ENCODE measurements around the gene TRAF3.
"Not testable (repeated sequence)": the region's sequence is repeated elsewhere in the genome, so short reads cannot be mapped to it uniquely, and the experiment has no call there.

TRAF3 gene

DNA sequence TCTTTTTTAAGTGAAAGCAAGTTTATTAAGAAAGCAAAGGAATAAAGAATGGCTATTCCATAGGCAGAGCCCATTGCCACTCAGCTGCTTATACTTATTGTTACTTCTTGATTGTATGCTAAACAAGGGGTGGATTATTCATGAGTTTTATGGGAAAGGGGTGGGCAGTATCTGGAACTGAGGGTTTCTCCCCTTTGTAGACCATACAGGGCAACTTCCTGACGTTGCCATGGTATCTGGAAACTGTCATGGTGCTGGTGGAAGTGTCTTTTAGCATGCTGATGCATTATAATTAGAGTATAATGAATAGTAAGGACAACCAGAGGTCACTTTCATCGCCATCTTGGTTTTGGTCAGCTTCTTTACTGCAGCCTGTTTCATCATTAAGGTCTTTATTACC, 78.9 kb downstream of the TRAF3 start:
- Histone ChIP-seq H3K4me3 (ENCODE audit: severe bottlenecking) (no peak overlapping the region), H3K4me1 (ENCODE audit: insufficient read depth, poor library complexity, severe bottlenecking) (no peaks in the 10 kb centered on the region), H3K27me3 (ENCODE audit: insufficient read depth, poor library complexity, severe bottlenecking) (no peaks in the 10 kb centered on the region), H3K36me3 (ENCODE audit: low read depth) (no peaks in the 10 kb centered on the region), H3K9me3 (ENCODE audit: severe bottlenecking) (no peaks in the 10 kb centered on the region), H3K27ac (ENCODE audit: poor library complexity, severe bottlenecking) (no peak overlapping the region)
- DNase-seq (ENCODE audit: low spot score) (no peak), ATAC-seq (ENCODE audit: low read depth) (no peak)
- TF ChIP-seq, protein P1, sequence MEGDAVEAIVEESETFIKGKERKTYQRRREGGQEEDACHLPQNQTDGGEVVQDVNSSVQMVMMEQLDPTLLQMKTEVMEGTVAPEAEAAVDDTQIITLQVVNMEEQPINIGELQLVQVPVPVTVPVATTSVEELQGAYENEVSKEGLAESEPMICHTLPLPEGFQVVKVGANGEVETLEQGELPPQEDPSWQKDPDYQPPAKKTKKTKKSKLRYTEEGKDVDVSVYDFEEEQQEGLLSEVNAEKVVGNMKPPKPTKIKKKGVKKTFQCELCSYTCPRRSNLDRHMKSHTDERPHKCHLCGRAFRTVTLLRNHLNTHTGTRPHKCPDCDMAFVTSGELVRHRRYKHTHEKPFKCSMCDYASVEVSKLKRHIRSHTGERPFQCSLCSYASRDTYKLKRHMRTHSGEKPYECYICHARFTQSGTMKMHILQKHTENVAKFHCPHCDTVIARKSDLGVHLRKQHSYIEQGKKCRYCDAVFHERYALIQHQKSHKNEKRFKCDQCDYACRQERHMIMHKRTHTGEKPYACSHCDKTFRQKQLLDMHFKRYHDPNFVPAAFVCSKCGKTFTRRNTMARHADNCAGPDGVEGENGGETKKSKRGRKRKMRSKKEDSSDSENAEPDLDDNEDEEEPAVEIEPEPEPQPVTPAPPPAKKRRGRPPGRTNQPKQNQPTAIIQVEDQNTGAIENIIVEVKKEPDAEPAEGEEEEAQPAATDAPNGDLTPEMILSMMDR (IDR thresholded peaks at IDR 0.05; ENCODE audit: poor library complexity, severe bottlenecking) = no peak

DNA sequence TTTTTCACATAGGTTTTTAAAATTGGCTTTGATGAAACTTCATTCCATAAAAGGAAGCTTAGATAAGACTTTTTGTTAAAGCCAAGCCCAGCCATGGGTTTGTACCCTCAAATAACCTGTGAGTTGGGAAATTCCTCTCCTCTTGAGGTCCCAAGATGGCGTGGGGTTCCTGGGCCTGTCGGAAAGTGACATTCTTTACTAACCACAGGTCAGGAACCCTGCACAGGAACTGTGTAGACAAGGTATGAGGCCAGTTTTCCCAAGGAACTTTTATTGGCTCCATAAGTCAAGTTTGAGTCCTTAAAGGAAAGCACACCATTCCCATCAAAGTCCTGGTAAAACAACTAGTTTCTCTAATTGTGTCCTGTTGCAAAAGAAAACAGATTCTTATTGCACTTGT, 80.2 kb downstream of the TRAF3 start:
- Histone ChIP-seq H3K4me1 (ENCODE audit: insufficient read depth, poor library complexity, severe bottlenecking) (no peaks in the 10 kb centered on the region), H3K9me3 (ENCODE audit: severe bottlenecking) (peaks cover 2% of the 10 kb centered on the region), H3K36me3 (ENCODE audit: low read depth) (no peaks in the 10 kb centered on the region), H3K4me3 (ENCODE audit: severe bottlenecking) (no peak overlapping the region), H3K27me3 (ENCODE audit: insufficient read depth, poor library complexity, severe bottlenecking) (no peaks in the 10 kb centered on the region), H3K27ac (ENCODE audit: poor library complexity, severe bottlenecking) (no peak overlapping the region)
- TF ChIP-seq, protein P1 (IDR thresholded peaks at IDR 0.05; ENCODE audit: poor library complexity, severe bottlenecking) = no peak
- ATAC-seq (ENCODE audit: low read depth) (no peak), DNase-seq (ENCODE audit: low spot score) (no peak)

DNA sequence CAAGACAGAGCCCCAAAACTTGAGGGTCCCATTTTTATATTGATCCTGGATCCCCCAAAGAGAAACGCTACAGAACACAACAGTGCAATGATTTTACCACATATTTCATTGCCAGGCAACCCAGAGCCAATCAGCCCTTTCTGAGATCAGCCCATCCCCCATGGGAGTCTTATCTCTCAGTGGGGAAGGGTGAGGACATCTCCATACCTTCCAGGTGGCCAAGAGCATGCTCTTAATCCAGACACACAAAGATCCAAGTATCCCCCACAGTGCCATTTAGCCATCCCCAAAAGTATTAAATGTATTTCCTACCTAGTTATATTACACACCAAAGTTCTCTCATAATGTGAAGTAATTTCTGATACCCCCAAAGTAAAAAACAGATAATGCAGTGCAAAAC, 82.7 kb downstream of the TRAF3 start:
- ATAC-seq (ENCODE audit: low read depth) (no peak), DNase-seq (ENCODE audit: low spot score) (no peak)
- no peaks in the 10 kb centered on the region for H3K4me1 ChIP-seq (ENCODE audit: insufficient read depth, poor library complexity, severe bottlenecking)
- TF ChIP-seq, protein P1 (IDR thresholded peaks at IDR 0.05; ENCODE audit: poor library complexity, severe bottlenecking) = no peak
- H3K4me3 ChIP-seq (ENCODE audit: severe bottlenecking) = no peak overlapping the region
- H3K9me3 ChIP-seq (ENCODE audit: severe bottlenecking) = peaks cover 2% of the 10 kb centered on the region
- no peaks in the 10 kb centered on the region for H3K36me3 ChIP-seq (ENCODE audit: low read depth)
- H3K27me3 ChIP-seq (ENCODE audit: insufficient read depth, poor library complexity, severe bottlenecking) = no peaks in the 10 kb centered on the region
- H3K27ac ChIP-seq (ENCODE audit: poor library complexity, severe bottlenecking) = no peak overlapping the region

DNA sequence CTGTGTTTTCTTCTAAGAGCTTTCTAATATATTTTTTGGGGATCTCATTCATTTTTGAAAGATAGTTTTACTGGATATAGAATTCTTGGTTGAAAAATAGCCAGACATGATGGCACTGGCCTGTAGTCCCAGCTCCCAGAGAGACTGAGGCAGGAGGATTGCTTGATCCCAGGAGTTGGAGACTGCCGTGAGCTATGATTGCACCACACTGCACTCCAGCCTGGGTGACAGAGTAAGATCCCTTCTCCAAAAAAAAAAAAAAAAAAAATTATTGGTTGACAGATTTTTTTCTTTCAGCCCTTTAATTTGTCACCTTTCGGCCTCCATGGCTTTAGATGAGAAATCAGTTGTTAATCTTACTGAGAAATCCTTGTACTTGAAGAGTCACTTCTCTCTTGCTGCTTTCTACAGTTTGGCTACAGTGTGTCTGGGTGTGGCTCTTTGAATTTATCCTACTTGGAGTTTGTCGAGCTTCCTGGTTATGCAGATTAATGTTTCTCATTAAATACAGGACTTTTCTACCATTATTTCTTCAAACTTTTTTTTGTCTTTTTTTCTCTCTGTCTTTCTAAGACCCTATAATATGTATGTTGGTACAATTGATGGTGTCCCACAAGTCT, 85.0 kb downstream of the TRAF3 start:
- ATAC-seq (ENCODE audit: low read depth) = no peak
- TF ChIP-seq, protein P1 (IDR thresholded peaks at IDR 0.05; ENCODE audit: poor library complexity, severe bottlenecking) = no peak

DNA sequence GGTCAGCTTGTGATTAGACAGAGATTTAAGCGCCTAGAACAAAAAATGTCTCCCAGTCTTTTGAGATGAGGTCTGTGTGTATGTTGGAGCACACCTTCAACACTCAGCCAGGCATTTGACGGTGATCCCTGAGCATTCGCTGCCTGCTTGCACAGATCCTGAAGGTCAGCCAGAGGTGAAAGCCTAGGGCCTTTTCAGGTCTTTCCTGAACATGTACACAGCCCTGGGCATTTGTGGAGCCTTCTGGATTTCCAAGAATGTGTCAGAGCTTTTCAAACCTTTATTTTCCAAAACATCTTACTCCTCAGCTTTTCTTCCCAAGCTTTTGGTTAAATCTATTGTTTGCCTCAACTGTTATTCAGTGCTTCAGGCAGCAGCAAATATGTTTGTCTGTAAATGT, 86.1 kb downstream of the TRAF3 start:
- Histone ChIP-seq H3K4me1 (ENCODE audit: insufficient read depth, poor library complexity, severe bottlenecking) (no peaks in the 10 kb centered on the region), H3K27ac (ENCODE audit: poor library complexity, severe bottlenecking) (no peak overlapping the region), H3K4me3 (ENCODE audit: severe bottlenecking) (no peak overlapping the region), H3K9me3 (ENCODE audit: severe bottlenecking) (peaks cover 2% of the 10 kb centered on the region), H3K36me3 (ENCODE audit: low read depth) (no peaks in the 10 kb centered on the region; the same call in 1 of the 2 replicates), H3K27me3 (ENCODE audit: insufficient read depth, poor library complexity, severe bottlenecking) (no peaks in the 10 kb centered on the region)
- no peak for DNase-seq (ENCODE audit: low spot score)
- no peak for ATAC-seq (ENCODE audit: low read depth)
- TF ChIP-seq, protein P1 (IDR thresholded peaks at IDR 0.05; ENCODE audit: poor library complexity, severe bottlenecking) = no peak

More for the DNA sequence above, 85.0 kb downstream of the TRAF3 start:
- H3K4me1 ChIP-seq (ENCODE audit: insufficient read depth, poor library complexity, severe bottlenecking) = no peaks in the 10 kb centered on the region
- H3K27me3 ChIP-seq (ENCODE audit: insufficient read depth, poor library complexity, severe bottlenecking) = no peaks in the 10 kb centered on the region
- no peak for DNase-seq (ENCODE audit: low spot score)
- H3K27ac ChIP-seq (ENCODE audit: poor library complexity, severe bottlenecking) = no peak overlapping the region
- peaks cover 2% of the 10 kb centered on the region for H3K9me3 ChIP-seq (ENCODE audit: severe bottlenecking)
- H3K36me3 ChIP-seq (ENCODE audit: low read depth) = no peaks in the 10 kb centered on the region; the same call in 1 of the 2 replicates
- H3K4me3 ChIP-seq (ENCODE audit: severe bottlenecking) = no peak overlapping the region

DNA sequence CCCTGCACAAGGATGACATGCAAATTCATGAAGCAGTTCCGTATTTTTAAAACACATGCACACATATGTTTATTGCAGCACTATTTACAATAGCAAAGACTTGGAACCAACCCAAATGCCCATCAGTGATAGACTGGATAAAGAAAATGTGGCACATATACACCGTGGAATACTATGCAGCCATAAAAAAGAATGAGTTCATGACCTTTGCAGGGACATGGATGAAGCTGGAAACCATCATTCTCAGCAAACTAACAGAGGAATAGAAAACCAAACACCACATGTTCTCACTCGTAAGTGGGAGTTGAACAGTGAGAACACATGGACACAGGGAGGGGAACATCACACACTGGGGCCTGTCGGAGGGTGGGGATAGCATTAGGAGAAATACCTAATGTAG, 88.7 kb downstream of the TRAF3 start:
- DNase-seq (ENCODE audit: low spot score); H3K27ac ChIP-seq (ENCODE audit: poor library complexity, severe bottlenecking); H3K9me3 ChIP-seq (ENCODE audit: severe bottlenecking); H3K36me3 ChIP-seq (ENCODE audit: low read depth); H3K4me1 ChIP-seq (ENCODE audit: insufficient read depth, poor library complexity, severe bottlenecking); H3K4me3 ChIP-seq (ENCODE audit: severe bottlenecking); ATAC-seq (ENCODE audit: low read depth); H3K27me3 ChIP-seq (ENCODE audit: insufficient read depth, poor library complexity, severe bottlenecking): not testable (repeated sequence)
